ENCODE data around the gene EXOSC7. TPM values are rescaled to one million over a fixed set of nuclear protein-coding genes. Genes with fewer than 3 reads are reported as not detected.
"Not testable (repeated sequence)": the region's sequence is repeated elsewhere in the genome, so short reads cannot be mapped to it uniquely, and the experiment has no call there.

The EXOSC7 gene
- total and polyA plus RNA-seq, 4 experiments from 2014 or later: 44.6 to 66.9 (median 47.3) TPM

GRCh38 chr3:44986330-44986729, 10.3 kb downstream of the EXOSC7 start:
- H3K27me3 Mint-ChIP-seq; H3K9me3 Mint-ChIP-seq; H3K4me3 ChIP-seq (ENCODE audit: low read length in 2 of 2); H3K9me3 ChIP-seq (ENCODE audit: control insufficient read depth in 1 of 2, low read length in 2 of 2); H3K4me3 Mint-ChIP-seq; H3K36me3 ChIP-seq (ENCODE audit: insufficient read depth, low read length); H3K27ac Mint-ChIP-seq; intact Hi-C loops (cut with micrococcal nuclease); H3K27ac ChIP-seq (ENCODE audit: low read depth, low read length); POLR2A ChIA-PET (ENCODE audit: partially characterized antibody); H3K27me3 ChIP-seq (ENCODE audit: insufficient read depth, low read length); DNase-seq: not testable (repeated sequence)
- CTCF ChIA-PET (ENCODE audit: partially characterized antibody): interaction anchor here (1.1 to 1.8 kb wide), 4 partner anchors 8 to 51 kb away, joined by 3 to 8 read pairs (median 4); no protein-coding TSS in a partner anchor
- Mint-ChIP-seq H3K36me3 (peaks cover 24 to 41% of the 10 kb centered on the region in 2 donors), H3K4me1 (peaks cover 38 to 66% (median 53%) of the 10 kb centered on the region in 4 donors)
- peaks cover 41% of the 10 kb centered on the region for H3K4me1 ChIP-seq (ENCODE audit: insufficient read depth, low read length)

GRCh38 chr3:44987332-44987731, 11.3 kb downstream of the EXOSC7 start:
- Histone ChIP-seq H3K27me3 (ENCODE audit: insufficient read depth, low read length) (no peaks in the 10 kb centered on the region), H3K4me1 (ENCODE audit: insufficient read depth, low read length) (peaks cover 41% of the 10 kb centered on the region)
- peaks cover 28 to 50% of the 10 kb centered on the region in 2 donors for H3K36me3 Mint-ChIP-seq

GRCh38 chr3:44988073-44988472, 12.0 kb downstream of the EXOSC7 start:
- Histone ChIP-seq H3K9me3 (ENCODE audit: control insufficient read depth in 1 of 2, low read length in 2 of 2) (no peaks in the 10 kb centered on the region), H3K36me3 (ENCODE audit: insufficient read depth, low read length) (no peaks in the 10 kb centered on the region), H3K27ac (ENCODE audit: low read depth, low read length) (no peak overlapping the region), H3K4me3 (ENCODE audit: low read length in 2 of 2) (no peak overlapping the region), H3K27me3 (ENCODE audit: insufficient read depth, low read length) (no peaks in the 10 kb centered on the region), H3K4me1 (ENCODE audit: insufficient read depth, low read length) (peaks cover 34% of the 10 kb centered on the region)
- POLR2A ChIA-PET (ENCODE audit: partially characterized antibody): interaction anchor here (1.0 to 2.2 kb wide), 2 partner anchors 12 to 21 kb away, joined by 3 to 9 read pairs; partner anchors contain the start of genes EXOSC7 and ZDHHC3
- Mint-ChIP-seq H3K9me3 (no peaks in the 10 kb centered on the region), H3K4me1 (peaks cover 40 to 65% (median 54%) of the 10 kb centered on the region in 4 donors), H3K36me3 (peaks cover 34 to 56% of the 10 kb centered on the region in 2 donors), H3K27ac (peak overlapping the region in 1 of 7 donors; percentile 63), H3K4me3 (no peak overlapping the region), H3K27me3 (no peaks in the 10 kb centered on the region)
- CTCF ChIA-PET (ENCODE audit: partially characterized antibody): interaction anchor here (0.8 to 1.7 kb wide), 8 partner anchors 11 to 223 kb away, joined by 3 to 6 read pairs (median 3); partner anchors contain the start of genes EXOSC7 and ZDHHC3
- intact Hi-C loops (cut with micrococcal nuclease): no loop called here
- DNase-seq: peak in 1 of 5 donors; percentile 10

More at GRCh38 chr3:44987332-44987731, 11.3 kb downstream of the EXOSC7 start:
- intact Hi-C loops (cut with micrococcal nuclease): no loop called here
- DNase-seq: no peak
- H3K36me3 ChIP-seq (ENCODE audit: insufficient read depth, low read length): no peaks in the 10 kb centered on the region
- no peaks in the 10 kb centered on the region for H3K27me3 Mint-ChIP-seq
- H3K9me3 Mint-ChIP-seq: no peaks in the 10 kb centered on the region
- no peaks in the 10 kb centered on the region for H3K9me3 ChIP-seq (ENCODE audit: control insufficient read depth in 1 of 2, low read length in 2 of 2)
- POLR2A ChIA-PET (ENCODE audit: partially characterized antibody): interaction anchor here (1.0 to 2.2 kb wide), 2 partner anchors 11 to 22 kb away, joined by 3 to 9 read pairs; partner anchors contain the start of genes EXOSC7 and ZDHHC3
- CTCF ChIA-PET (ENCODE audit: partially characterized antibody): interaction anchor here (0.8 to 1.8 kb wide), 10 partner anchors 9 to 223 kb away, joined by 3 to 8 read pairs (median 3); partner anchors contain the start of genes EXOSC7 and ZDHHC3
- peaks cover 36 to 65% (median 53%) of the 10 kb centered on the region in 4 donors for H3K4me1 Mint-ChIP-seq
- no peak overlapping the region for H3K27ac ChIP-seq (ENCODE audit: low read depth, low read length)
- H3K27ac Mint-ChIP-seq: no peak overlapping the region
- H3K4me3 ChIP-seq (ENCODE audit: low read length in 2 of 2): no peak overlapping the region
- no peak overlapping the region for H3K4me3 Mint-ChIP-seq

- no peaks in the 10 kb centered on the region for H3K27me3 Mint-ChIP-seq
- H3K4me1 Mint-ChIP-seq: peaks cover 34 to 59% (median 47%) of the 10 kb centered on the region in 4 donors
- H3K27ac Mint-ChIP-seq: peak overlapping the region in 4 of 7 donors; percentile 12 to 35 (median 23)
- no peak for DNase-seq
- Histone ChIP-seq H3K4me1 (ENCODE audit: insufficient read depth, low read length) (peaks cover 24% of the 10 kb centered on the region), H3K27me3 (ENCODE audit: insufficient read depth, low read length) (no peaks in the 10 kb centered on the region), H3K9me3 (ENCODE audit: control insufficient read depth in 1 of 2, low read length in 2 of 2) (no peaks in the 10 kb centered on the region), H3K4me3 (ENCODE audit: low read length in 2 of 2) (no peak overlapping the region), H3K27ac (ENCODE audit: low read depth, low read length) (no peak overlapping the region), H3K36me3 (ENCODE audit: insufficient read depth, low read length) (no peaks in the 10 kb centered on the region)
- no peaks in the 10 kb centered on the region for H3K9me3 Mint-ChIP-seq
- intact Hi-C loops (cut with micrococcal nuclease): no loop called here
- ChIA-PET CTCF (ENCODE audit: partially characterized antibody) (interaction anchor here (0.8 to 5.0 kb wide), 6 partner anchors 13 to 52 kb away, joined by 3 to 31 read pairs (median 4); partner anchors contain the start of genes EXOSC7 and ZDHHC3), POLR2A (ENCODE audit: partially characterized antibody) (no interaction called here)
- H3K36me3 Mint-ChIP-seq: peaks cover 40 to 59% of the 10 kb centered on the region in 2 donors
- H3K4me3 Mint-ChIP-seq: peak overlapping the region in 1 of 8 donors; percentile 7
These were observed 13.1 kb downstream of the EXOSC7 start for GRCh38 chr3:44989141-44989540.

GRCh38 chr3:44989636-44990373, 13.8 kb downstream of the EXOSC7 start:
- no peaks in the 10 kb centered on the region for H3K27me3 ChIP-seq (ENCODE audit: insufficient read depth, low read length)
- no peaks in the 10 kb centered on the region for H3K36me3 ChIP-seq (ENCODE audit: insufficient read depth, low read length)
- H3K27me3 Mint-ChIP-seq: no peaks in the 10 kb centered on the region
- H3K4me1 Mint-ChIP-seq: peaks cover 34 to 60% (median 46%) of the 10 kb centered on the region in 4 donors
- H3K4me1 ChIP-seq (ENCODE audit: insufficient read depth, low read length): peaks cover 19% of the 10 kb centered on the region
- peaks cover 41 to 59% of the 10 kb centered on the region in 2 donors for H3K36me3 Mint-ChIP-seq
- intact Hi-C loops (cut with micrococcal nuclease): no loop called here
- peak overlapping the region in 2 of 7 donors; percentile 2 to 35 for H3K27ac Mint-ChIP-seq
- H3K4me3 Mint-ChIP-seq: no peak overlapping the region
- no peak overlapping the region for H3K27ac ChIP-seq (ENCODE audit: low read depth, low read length)
- ChIA-PET POLR2A (ENCODE audit: partially characterized antibody) (no interaction called here), CTCF (ENCODE audit: partially characterized antibody) (interaction anchor here (0.6 to 5.0 kb wide), 8 partner anchors 13 to 670 kb away, joined by 3 to 31 read pairs (median 3); partner anchors contain the start of genes EXOSC7 and ZDHHC3)
- H3K9me3 ChIP-seq (ENCODE audit: control insufficient read depth in 1 of 2, low read length in 2 of 2): no peaks in the 10 kb centered on the region
- no peak for DNase-seq
- H3K9me3 Mint-ChIP-seq: no peaks in the 10 kb centered on the region
- no peak overlapping the region for H3K4me3 ChIP-seq (ENCODE audit: low read length in 2 of 2)

- Mint-ChIP-seq H3K4me1 (peaks cover 34 to 61% (median 44%) of the 10 kb centered on the region in 4 donors), H3K36me3 (peaks cover 34 to 63% of the 10 kb centered on the region in 2 donors), H3K27ac (peak overlapping the region in 4 of 7 donors; percentile 1 to 83 (median 76)), H3K9me3 (no peaks in the 10 kb centered on the region), H3K4me3 (peak overlapping the region in 3 of 8 donors; percentile 30 to 66 (median 41)), H3K27me3 (no peaks in the 10 kb centered on the region)
- peak in 3 of 5 donors; percentile 7 to 43 (median 25) for DNase-seq
- Histone ChIP-seq H3K4me1 (ENCODE audit: insufficient read depth, low read length) (peaks cover 19% of the 10 kb centered on the region), H3K9me3 (ENCODE audit: control insufficient read depth in 1 of 2, low read length in 2 of 2) (no peaks in the 10 kb centered on the region), H3K27ac (ENCODE audit: low read depth, low read length) (no peak overlapping the region), H3K27me3 (ENCODE audit: insufficient read depth, low read length) (no peaks in the 10 kb centered on the region), H3K4me3 (ENCODE audit: low read length in 2 of 2) (no peak overlapping the region), H3K36me3 (ENCODE audit: insufficient read depth, low read length) (peaks cover 6% of the 10 kb centered on the region)
- CTCF ChIA-PET (ENCODE audit: partially characterized antibody): interaction anchor here (1.0 to 5.0 kb wide), 8 partner anchors 10 to 46 kb away, joined by 3 to 31 read pairs (median 8); partner anchors contain the start of genes EXOSC7 and ZDHHC3
- POLR2A ChIA-PET (ENCODE audit: partially characterized antibody): interaction anchor here (1.1 to 3.0 kb wide), 2 partner anchors 15 to 44 kb away, joined by 3 to 10 read pairs; partner anchors contain the start of genes EXOSC7 and ZDHHC3
- intact Hi-C loops (cut with micrococcal nuclease): no loop called here
These were observed 15.3 kb downstream of the EXOSC7 start for GRCh38 chr3:44991326-44991725.
